GM18508 (cell line): ENCODE results near the gene GJA4.

Source experiments
- ATAC-seq: cut with Tn5 transposase; IDR thresholded peaks from one replicate; pipeline ENCODE4 v1.9.1; 2021; ENCODE audit warnings: moderate number of reproducible peaks; ENCODE audit not compliant: insufficient read depth, unreplicated experiment

The GJA4 gene

DNA sequence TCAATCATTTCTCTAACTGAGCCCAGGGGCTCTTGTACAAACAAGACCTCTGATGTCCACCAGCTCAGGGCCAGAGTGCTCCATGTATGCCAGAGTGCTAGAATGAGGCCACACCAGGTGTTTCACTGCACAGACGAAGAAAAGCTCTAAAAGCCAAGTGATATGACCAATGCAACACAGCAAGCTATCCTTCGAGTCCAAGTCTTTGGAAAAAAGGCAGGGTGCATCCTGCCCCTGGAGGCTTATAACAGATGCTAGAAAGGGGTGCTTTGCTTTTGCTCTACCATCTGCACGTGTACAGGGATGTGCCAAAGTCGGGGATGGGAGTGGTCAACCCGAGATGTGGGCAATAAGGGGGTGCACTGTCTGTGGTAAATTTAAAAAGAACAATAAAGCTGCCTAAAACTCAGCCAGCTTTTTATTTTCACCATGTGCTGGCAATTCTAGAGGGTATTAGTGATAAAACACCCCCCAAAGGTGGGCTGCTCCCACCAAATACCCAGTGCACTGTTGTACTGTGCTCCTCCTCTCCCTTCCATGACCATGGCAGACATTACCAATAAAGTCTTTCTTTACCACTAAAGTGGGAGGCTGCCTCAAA lies 34.6 kb downstream of the GJA4 start:
- ATAC-seq = no peak

DNA sequence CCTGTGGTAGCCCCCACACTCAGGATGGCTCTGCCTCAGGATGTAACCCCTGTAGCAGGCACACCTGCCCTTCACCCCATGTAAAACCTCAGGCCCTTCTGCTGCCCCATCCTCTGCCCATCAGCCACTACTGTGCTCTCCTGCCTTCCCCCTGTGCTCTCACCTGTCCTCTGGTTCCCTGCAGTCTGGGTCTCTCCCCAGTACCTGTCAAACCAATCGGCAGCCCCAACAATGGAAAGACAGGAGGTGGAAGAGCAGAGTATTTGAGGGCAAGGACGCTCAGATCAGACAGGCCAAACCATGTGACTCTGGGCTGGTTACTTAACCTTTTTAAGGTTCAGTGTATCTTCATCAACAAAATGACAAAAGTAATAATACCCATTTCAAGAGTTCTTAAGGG lies 35.8 kb downstream of the GJA4 start:
- ATAC-seq = no peak

DNA sequence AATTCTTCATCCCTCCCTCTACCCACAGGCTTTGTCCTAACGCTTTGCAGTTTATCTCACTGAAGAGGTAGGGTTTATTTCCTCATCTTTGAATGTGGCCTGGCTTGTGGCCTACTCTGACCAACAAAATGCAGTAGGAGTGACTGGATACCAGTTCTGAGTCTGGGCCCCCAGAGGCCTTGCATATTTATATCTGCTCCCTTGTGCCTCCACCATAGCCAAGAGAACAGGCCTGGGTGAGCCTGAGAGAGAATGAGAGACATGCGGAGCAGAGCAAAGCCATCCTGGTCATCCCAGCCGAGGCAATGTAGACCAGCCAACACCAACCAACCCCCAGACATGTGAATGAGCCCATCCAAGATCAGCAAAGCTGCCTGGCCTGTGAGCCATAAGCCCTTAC lies 36.5 kb downstream of the GJA4 start:
- ATAC-seq = no peak

DNA sequence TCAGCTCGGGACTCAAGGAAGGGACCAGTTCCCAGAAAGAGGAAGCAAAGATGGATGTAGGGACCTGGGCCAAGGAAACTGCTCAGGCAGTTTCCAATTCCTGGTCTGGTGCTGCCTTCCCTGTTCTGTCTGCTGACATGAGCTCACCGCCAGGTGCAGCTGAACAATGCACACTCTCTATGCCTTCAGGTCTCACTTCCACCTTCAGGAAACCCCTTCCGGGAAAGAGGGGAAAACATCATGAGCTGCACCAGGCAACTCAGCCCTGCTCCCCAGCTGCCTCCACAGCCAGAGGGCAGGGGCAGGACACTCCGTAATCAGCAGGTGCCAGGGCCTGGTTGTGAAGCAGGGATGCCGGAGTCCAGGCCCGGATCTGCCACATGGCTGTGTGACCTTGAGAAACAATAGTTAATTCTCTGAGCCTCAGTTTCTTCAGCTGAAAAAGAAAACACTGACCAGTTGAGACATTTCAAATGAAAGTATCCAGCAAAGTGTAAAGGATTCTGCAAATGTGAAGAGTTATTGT lies 39.0 kb downstream of the GJA4 start:
- no peak for ATAC-seq

DNA sequence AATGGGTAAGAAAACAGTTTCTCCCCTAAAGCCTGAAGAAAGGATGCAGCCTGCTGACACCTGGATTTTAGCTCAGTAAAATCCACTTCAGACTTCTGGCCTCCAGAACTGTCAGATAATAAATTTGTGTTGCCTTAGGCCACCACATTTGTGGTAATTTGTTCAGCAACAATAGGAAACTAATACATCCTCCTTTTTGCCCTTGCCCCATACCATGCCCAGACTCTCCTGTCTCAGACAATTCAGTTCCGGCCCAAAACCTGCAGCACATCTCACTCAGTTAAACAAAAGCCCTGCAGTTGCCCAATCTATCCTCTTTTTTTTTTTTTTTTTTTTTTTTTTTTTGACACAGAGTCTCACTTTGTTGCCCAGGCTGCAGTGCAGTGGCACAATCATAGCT lies 40.9 kb downstream of the GJA4 start:
- no peak for ATAC-seq

DNA sequence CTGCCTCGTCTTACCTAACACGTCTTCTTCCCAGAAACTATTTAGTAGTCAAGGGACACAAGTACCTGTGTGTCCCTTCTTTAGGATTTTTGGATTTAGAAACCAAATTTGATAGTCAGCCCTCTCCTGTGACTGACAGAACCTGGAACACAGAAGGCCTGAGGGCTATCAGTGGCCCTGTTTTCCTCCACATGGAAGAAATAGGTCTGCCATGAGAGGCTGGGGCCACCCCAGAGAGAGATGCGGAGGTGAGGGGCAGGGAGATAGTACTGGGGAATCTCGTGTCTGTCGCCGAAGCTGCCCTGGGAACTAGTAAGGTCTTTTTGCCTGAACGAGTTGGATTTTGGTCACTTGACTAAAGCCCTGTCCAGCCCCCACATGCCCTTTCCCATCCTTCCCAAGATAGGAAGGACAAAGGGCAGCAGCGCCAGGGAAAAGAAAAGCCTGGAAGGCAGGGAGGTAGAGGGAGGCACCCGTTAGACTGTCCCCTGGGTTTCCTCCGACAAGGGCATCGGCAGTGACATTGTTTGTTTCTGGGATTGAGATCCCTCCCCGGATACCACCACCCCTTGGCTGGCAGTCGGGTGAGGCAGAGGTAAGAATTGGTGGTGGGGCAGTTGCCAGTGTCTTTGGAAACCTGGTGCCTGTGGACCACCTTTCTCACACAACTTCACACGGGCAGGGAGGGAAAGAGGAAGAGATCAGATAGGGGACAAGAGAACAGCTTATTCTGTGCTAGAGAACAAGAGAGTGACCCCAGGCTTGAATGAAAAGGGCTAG lies 46.9 kb downstream of the GJA4 start:
- no peak for ATAC-seq

DNA sequence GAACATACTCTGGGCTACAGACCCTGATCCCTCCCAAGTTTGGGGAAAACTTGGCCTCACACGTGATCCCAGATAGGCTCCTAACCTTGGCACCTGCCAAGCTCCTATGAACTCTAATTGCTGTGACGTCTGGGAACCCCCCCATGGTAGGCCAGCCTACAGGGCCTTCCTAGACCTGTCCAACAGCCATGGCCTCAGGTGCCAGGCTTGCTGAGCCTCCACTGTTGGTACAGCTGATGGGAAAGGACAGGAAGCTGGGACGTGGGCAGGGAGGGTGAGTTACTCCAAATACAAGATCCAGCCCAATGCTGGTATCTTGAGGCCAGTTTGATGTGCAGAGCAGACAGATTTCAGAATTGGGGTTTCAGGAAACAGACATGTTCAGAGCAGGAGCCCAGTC lies 47.6 kb downstream of the GJA4 start:
- no peak for ATAC-seq

DNA sequence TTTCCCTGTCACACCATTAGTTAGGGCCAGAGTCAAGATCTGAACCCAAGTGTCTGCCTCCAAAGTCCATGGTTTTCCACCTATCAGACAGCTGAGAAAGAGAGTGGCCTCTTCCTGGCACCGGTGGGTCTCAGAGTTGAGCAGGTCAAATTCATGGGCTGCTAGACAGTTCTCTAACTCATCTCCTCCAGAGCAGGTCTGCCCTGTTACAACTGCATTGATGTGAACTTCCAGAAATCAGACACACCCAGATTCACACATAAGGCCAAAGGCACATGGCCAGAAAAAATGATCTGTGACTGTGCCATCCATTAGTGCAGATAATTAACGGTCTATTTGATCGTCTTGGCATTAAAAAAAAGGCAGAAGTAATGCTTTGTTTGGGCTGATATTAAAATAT lies 49.3 kb downstream of the GJA4 start:
- no peak for ATAC-seq

DNA sequence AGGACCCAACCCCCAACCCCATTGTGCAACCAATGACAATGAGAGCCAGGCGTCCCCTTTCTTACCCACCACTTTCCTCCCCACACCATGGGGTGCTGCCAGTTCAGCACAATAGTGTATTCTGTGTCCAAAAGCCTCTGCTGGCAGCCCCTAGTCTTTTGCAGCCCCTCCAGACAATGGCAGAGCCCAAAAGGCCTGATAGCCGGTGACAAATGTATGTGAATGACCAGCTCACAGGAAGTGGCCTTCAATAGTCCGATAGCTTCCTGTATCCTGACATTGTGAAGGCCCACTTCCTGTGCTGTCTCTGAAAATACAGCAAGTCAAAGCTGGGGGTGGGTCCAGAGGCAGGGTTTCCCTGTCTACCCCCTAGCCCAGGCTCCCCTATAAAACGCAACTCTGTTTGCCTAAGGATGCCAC lies 50.2 kb downstream of the GJA4 start:
- ATAC-seq = no peak

DNA sequence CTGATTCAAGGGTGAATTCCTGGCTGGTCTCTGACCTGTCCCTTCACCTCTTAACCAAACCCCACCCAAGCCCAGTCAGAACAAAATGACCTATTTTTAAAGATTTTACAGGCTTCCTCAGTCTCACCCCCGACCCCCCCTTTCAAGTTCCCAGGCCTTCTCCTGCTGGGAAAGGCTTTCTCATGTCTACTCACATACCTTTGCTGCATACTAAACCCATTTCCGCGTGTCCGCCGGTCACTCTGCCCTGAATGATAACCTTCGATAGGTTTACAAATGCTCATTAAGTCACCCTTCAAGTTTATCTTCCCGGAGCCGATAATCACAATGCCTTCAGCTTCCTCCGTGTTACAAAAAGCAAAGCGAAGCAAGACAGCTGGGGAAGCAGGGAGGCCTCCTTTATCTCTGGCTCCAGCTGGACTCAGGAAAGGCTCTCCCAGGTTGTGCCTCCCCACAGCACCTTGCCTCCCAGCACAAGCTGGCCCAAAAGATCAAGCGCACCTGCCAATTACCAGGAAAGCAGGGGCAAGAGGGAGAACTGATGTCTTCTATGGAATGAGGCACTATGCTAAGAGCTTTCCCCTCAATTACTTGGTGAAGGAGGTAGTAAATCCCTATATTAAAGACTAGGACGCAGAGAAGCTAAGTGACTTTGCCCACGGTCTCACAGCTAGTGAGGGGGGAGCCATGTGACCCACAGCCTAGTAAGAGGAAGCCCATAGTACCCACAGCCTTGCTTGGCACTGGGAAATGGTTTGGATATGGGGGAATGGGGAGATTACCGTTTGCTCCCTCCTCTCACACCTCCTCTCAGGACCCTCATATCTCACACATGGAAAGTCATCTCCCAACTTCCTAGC lies 50.8 kb downstream of the GJA4 start:
- no peak for ATAC-seq

DNA sequence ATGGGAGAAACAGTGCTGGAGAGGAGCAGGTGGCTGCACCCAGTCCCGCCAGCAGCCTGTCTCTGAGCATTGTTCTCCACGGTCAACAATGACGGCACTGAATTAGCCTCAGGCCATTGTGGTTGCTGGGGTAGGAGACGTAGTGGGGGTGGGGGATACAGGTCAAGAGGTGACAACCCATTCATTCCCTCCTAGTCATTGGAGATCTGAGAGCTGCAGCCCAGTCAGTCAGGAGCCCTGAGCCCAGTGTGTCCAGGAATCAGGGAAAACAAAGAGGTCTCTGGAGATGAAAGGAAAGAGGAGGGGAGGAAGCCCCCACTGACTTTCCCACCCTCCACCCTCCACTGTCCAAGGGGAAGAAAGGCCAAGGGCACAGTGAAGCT lies 51.4 kb downstream of the GJA4 start:
- no peak for ATAC-seq
